ENCODE results near the gene PNPLA2.

The PNPLA2 gene

GRCh38 chr11:779955-780532 lies 38.7 kb upstream of the PNPLA2 start:
- Histone ChIP-seq H3K4me2 (no peak overlapping the region), H3K36me3 (ENCODE audit: insufficient read depth) (no peaks in the 10 kb centered on the region), H3K27me3 (ENCODE audit: insufficient read depth, low read depth) (no peaks in the 10 kb centered on the region), H3K9ac (no peak overlapping the region), H3K27ac (no peak overlapping the region), H3K79me2 (ENCODE audit: insufficient read depth, low read depth) (peaks cover 18% of the 10 kb centered on the region), H3K4me3 (IDR thresholded peaks at IDR 0.05; ENCODE audit: insufficient read depth, low read depth, low read length) (no peak overlapping the region), H2AFZ (ENCODE audit: low read depth) (no peak overlapping the region), H3K4me1 (ENCODE audit: low read depth, poor library complexity, severe bottlenecking) (peaks cover 12% of the 10 kb centered on the region), H4K20me1 (ENCODE audit: insufficient read depth) (no peaks in the 10 kb centered on the region)
- TF ChIP-seq CTCF (conservative IDR thresholded peaks at IDR 0.05; ENCODE audit: low read depth, low read length): no peak

- Histone ChIP-seq H3K79me2 (ENCODE audit: insufficient read depth, low read depth) (no peaks in the 10 kb centered on the region), H2AFZ (ENCODE audit: low read depth) (no peak overlapping the region), H4K20me1 (ENCODE audit: insufficient read depth) (no peaks in the 10 kb centered on the region), H3K4me2 (no peak overlapping the region), H3K27me3 (ENCODE audit: insufficient read depth, low read depth) (no peaks in the 10 kb centered on the region), H3K36me3 (ENCODE audit: insufficient read depth) (no peaks in the 10 kb centered on the region), H3K27ac (no peak overlapping the region), H3K4me1 (ENCODE audit: low read depth, poor library complexity, severe bottlenecking) (peaks cover 5% of the 10 kb centered on the region), H3K9ac (no peak overlapping the region), H3K4me3 (IDR thresholded peaks at IDR 0.05; ENCODE audit: insufficient read depth, low read depth, low read length) (no peak overlapping the region)
- TF ChIP-seq CTCF (conservative IDR thresholded peaks at IDR 0.05; ENCODE audit: low read depth, low read length): no peak
These were observed 36.2 kb upstream of the PNPLA2 start for GRCh38 chr11:782264-783174.

GRCh38 chr11:783581-784015 lies 35.1 kb upstream of the PNPLA2 start:
- Histone ChIP-seq H4K20me1 (ENCODE audit: insufficient read depth) (no peaks in the 10 kb centered on the region), H3K79me2 (ENCODE audit: insufficient read depth, low read depth) (no peaks in the 10 kb centered on the region), H3K4me2 (no peak overlapping the region), H3K27me3 (ENCODE audit: insufficient read depth, low read depth) (no peaks in the 10 kb centered on the region), H3K36me3 (ENCODE audit: insufficient read depth) (no peaks in the 10 kb centered on the region), H3K9ac (no peak overlapping the region), H3K27ac (no peak overlapping the region), H2AFZ (ENCODE audit: low read depth) (no peak overlapping the region), H3K4me1 (ENCODE audit: low read depth, poor library complexity, severe bottlenecking) (peaks cover 2% of the 10 kb centered on the region), H3K4me3 (IDR thresholded peaks at IDR 0.05; ENCODE audit: insufficient read depth, low read depth, low read length) (no peak overlapping the region)
- TF ChIP-seq CTCF (conservative IDR thresholded peaks at IDR 0.05; ENCODE audit: low read depth, low read length): no peak

- Histone ChIP-seq H3K4me3 (IDR thresholded peaks at IDR 0.05; ENCODE audit: insufficient read depth, low read depth, low read length) (no peak overlapping the region), H3K27ac (no peak overlapping the region), H2AFZ (ENCODE audit: low read depth) (no peak overlapping the region), H3K4me2 (no peak overlapping the region), H3K4me1 (ENCODE audit: low read depth, poor library complexity, severe bottlenecking) (peaks cover 12% of the 10 kb centered on the region), H3K27me3 (ENCODE audit: insufficient read depth, low read depth) (no peaks in the 10 kb centered on the region), H3K36me3 (ENCODE audit: insufficient read depth) (no peaks in the 10 kb centered on the region), H3K79me2 (ENCODE audit: insufficient read depth, low read depth) (no peaks in the 10 kb centered on the region), H4K20me1 (ENCODE audit: insufficient read depth) (no peaks in the 10 kb centered on the region), H3K9ac (no peak overlapping the region)
- no peak for TF ChIP-seq CTCF (conservative IDR thresholded peaks at IDR 0.05; ENCODE audit: low read depth, low read length)
These were observed 32.3 kb upstream of the PNPLA2 start for GRCh38 chr11:786235-787083.

All from KMS-11 (cell line).